ENCODE measurements around the gene ARHGEF40.

GRCh38 chr14:21041676-21042433 is 28.2 kb upstream of the ARHGEF40 start, which contains the start of gene RNASE7:
- TF ChIP-seq, protein P1, sequence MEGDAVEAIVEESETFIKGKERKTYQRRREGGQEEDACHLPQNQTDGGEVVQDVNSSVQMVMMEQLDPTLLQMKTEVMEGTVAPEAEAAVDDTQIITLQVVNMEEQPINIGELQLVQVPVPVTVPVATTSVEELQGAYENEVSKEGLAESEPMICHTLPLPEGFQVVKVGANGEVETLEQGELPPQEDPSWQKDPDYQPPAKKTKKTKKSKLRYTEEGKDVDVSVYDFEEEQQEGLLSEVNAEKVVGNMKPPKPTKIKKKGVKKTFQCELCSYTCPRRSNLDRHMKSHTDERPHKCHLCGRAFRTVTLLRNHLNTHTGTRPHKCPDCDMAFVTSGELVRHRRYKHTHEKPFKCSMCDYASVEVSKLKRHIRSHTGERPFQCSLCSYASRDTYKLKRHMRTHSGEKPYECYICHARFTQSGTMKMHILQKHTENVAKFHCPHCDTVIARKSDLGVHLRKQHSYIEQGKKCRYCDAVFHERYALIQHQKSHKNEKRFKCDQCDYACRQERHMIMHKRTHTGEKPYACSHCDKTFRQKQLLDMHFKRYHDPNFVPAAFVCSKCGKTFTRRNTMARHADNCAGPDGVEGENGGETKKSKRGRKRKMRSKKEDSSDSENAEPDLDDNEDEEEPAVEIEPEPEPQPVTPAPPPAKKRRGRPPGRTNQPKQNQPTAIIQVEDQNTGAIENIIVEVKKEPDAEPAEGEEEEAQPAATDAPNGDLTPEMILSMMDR (IDR thresholded peaks at IDR 0.05) = no peak
- no peak for TF ChIP-seq POLR2A (IDR thresholded peaks at IDR 0.05; ENCODE audit: low read length)
- TF ChIP-seq, protein P2, sequence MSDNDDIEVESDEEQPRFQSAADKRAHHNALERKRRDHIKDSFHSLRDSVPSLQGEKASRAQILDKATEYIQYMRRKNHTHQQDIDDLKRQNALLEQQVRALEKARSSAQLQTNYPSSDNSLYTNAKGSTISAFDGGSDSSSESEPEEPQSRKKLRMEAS (IDR thresholded peaks at IDR 0.05) = no peak
- TF ChIP-seq JUN (IDR thresholded peaks at IDR 0.05) = no peak
- TF ChIP-seq EHF (CRISPR knock-in tag; IDR thresholded peaks at IDR 0.05) = no peak
- TF ChIP-seq POLR2AphosphoS2 (conservative IDR thresholded peaks at IDR 0.05; ENCODE audit: low read length) = no peak
- TF ChIP-seq ESRRA (IDR thresholded peaks at IDR 0.05; ENCODE audit: borderline replicate concordance, low read length) = no peak
- no peak for TF ChIP-seq RFX5 (IDR thresholded peaks at IDR 0.05)
- TF ChIP-seq, protein P3, sequence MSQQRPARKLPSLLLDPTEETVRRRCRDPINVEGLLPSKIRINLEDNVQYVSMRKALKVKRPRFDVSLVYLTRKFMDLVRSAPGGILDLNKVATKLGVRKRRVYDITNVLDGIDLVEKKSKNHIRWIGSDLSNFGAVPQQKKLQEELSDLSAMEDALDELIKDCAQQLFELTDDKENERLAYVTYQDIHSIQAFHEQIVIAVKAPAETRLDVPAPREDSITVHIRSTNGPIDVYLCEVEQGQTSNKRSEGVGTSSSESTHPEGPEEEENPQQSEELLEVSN (IDR thresholded peaks at IDR 0.05; ENCODE audit: borderline replicate concordance, low read depth) = no peak
- no peak for TF ChIP-seq ELK1 (IDR thresholded peaks at IDR 0.05; ENCODE audit: low read depth, low read length)
- no peak for TF ChIP-seq KDM1A (IDR thresholded peaks at IDR 0.05; ENCODE audit: low read depth)
- TF ChIP-seq NR3C1 (IDR thresholded peaks at IDR 0.05) = no peak
- TF ChIP-seq USF2 (IDR thresholded peaks at IDR 0.05) = no peak
- TF ChIP-seq MAFK (IDR thresholded peaks at IDR 0.05; ENCODE audit: partially characterized antibody) = no peak

Data from A549 (cell line).